ENCODE data around the gene MYO1F.
A peak's percentile ranks its signal among the peaks of the same experiment; 100 is the strongest.

MYO1F gene

DNA sequence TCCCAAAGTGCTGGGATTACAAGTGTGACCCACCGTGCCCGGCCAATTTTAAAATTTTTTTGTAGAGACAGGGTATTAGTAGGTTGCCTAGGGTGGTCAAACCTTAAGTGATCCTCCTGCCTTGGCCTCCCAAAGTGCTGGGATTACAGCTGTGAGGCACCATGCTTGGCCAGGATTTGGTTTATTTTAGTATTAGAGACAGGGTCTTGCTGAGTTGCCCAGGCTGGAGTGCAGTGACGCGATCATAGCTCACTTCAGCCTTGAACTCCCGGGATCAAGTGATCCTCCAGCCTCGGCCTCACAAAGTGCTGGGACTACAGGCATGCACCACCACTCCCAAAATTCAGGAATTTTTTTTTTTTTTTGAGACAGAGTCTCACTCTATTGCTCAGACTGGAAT, 57.9 kb downstream of the MYO1F start:
- no peak overlapping the region for H3K27ac ChIP-seq (replicated peaks)
- H3K27me3 ChIP-seq (ENCODE audit: insufficient read depth, poor library complexity, severe bottlenecking), result no peaks in the 10 kb centered on the region
- no peak for DNase-seq (ENCODE audit: low read depth in 1 of 2, low spot score in 1 of 2)
- TF ChIP-seq, protein P1, sequence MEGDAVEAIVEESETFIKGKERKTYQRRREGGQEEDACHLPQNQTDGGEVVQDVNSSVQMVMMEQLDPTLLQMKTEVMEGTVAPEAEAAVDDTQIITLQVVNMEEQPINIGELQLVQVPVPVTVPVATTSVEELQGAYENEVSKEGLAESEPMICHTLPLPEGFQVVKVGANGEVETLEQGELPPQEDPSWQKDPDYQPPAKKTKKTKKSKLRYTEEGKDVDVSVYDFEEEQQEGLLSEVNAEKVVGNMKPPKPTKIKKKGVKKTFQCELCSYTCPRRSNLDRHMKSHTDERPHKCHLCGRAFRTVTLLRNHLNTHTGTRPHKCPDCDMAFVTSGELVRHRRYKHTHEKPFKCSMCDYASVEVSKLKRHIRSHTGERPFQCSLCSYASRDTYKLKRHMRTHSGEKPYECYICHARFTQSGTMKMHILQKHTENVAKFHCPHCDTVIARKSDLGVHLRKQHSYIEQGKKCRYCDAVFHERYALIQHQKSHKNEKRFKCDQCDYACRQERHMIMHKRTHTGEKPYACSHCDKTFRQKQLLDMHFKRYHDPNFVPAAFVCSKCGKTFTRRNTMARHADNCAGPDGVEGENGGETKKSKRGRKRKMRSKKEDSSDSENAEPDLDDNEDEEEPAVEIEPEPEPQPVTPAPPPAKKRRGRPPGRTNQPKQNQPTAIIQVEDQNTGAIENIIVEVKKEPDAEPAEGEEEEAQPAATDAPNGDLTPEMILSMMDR (IDR thresholded peaks at IDR 0.05; ENCODE audit: insufficient read depth, low read length), result no peak
- peak; percentile 57 for TF ChIP-seq POLR2AphosphoS5 (IDR thresholded peaks at IDR 0.05; ENCODE audit: low read depth)
- H3K4me3 ChIP-seq (replicated peaks; ENCODE audit: insufficient read depth, low read length), result no peak overlapping the region

GRCh38 chr19:8518536-8518935, 58.7 kb downstream of the MYO1F start:
- TF ChIP-seq, protein P2, sequence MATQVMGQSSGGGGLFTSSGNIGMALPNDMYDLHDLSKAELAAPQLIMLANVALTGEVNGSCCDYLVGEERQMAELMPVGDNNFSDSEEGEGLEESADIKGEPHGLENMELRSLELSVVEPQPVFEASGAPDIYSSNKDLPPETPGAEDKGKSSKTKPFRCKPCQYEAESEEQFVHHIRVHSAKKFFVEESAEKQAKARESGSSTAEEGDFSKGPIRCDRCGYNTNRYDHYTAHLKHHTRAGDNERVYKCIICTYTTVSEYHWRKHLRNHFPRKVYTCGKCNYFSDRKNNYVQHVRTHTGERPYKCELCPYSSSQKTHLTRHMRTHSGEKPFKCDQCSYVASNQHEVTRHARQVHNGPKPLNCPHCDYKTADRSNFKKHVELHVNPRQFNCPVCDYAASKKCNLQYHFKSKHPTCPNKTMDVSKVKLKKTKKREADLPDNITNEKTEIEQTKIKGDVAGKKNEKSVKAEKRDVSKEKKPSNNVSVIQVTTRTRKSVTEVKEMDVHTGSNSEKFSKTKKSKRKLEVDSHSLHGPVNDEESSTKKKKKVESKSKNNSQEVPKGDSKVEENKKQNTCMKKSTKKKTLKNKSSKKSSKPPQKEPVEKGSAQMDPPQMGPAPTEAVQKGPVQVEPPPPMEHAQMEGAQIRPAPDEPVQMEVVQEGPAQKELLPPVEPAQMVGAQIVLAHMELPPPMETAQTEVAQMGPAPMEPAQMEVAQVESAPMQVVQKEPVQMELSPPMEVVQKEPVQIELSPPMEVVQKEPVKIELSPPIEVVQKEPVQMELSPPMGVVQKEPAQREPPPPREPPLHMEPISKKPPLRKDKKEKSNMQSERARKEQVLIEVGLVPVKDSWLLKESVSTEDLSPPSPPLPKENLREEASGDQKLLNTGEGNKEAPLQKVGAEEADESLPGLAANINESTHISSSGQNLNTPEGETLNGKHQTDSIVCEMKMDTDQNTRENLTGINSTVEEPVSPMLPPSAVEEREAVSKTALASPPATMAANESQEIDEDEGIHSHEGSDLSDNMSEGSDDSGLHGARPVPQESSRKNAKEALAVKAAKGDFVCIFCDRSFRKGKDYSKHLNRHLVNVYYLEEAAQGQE (IDR thresholded peaks at IDR 0.05; ENCODE audit: insufficient replicate concordance, low read depth), result no peak
- TF ChIP-seq GABPA (IDR thresholded peaks at IDR 0.05; ENCODE audit: low read depth) (no peak), SPI1 (IDR thresholded peaks at IDR 0.05; ENCODE audit: borderline replicate concordance, low read depth) (no peak), POLR2AphosphoS5 (IDR thresholded peaks at IDR 0.05; ENCODE audit: low read depth) (no peak)
- TF ChIP-seq, protein P1 (IDR thresholded peaks at IDR 0.05; ENCODE audit: insufficient read depth, low read length), result no peak
- Histone ChIP-seq H3K4me3 (replicated peaks; ENCODE audit: insufficient read depth, low read length) (no peak overlapping the region), H3K27ac (replicated peaks) (peak overlapping the region; percentile 70), H3K27me3 (ENCODE audit: insufficient read depth, poor library complexity, severe bottlenecking) (no peaks in the 10 kb centered on the region)
- no peak for DNase-seq (ENCODE audit: low read depth in 1 of 2, low spot score in 1 of 2)

DNA sequence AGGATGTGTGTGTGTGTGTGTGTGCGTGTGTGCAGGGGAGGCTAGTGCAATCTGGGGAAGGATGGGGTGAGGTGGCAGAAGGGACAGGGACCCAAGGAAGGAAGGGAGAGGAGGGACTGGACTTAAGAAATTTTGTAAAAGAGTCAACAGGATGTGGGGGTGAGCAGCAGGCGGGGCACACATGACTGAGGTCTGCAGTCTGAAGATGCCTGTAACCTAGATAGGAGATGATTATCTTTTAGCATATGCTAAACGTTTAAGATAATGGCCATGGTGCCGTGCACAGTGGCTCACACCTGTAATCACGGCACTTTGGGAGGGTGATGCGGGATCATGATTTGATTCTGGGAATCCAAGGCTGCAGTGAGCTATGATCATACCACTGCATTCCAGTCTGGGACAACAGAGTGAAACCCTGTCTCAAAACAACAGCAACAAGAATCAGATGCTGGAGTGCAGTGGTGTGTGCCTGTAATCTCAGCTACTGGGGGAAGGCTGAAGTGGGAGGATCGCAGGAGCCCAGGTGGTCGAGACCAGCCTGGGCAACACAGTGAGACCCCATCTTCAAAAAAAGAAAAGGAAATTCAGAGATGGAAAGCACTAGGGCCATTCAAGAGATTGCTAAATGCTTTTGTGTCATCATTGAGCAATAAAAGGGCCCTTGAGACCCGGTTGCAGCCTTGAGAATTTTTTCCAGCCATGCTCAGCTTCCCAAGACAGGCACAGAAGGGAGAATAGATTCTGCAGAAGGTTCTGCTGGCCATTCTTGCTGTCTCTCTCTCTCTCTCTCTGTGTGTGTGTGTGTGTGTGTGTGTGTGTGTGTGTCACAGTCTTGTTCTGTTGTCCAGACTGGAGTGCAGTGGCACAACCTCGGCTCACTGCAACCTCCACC, 59.4 kb downstream of the MYO1F start:
- Histone ChIP-seq H3K27ac (replicated peaks) (peak overlapping the region; percentile 70), H3K27me3 (ENCODE audit: insufficient read depth, poor library complexity, severe bottlenecking) (no peaks in the 10 kb centered on the region), H3K4me3 (replicated peaks; ENCODE audit: insufficient read depth, low read length) (no peak overlapping the region)
- TF ChIP-seq SPI1 (IDR thresholded peaks at IDR 0.05; ENCODE audit: borderline replicate concordance, low read depth), result peak; percentile 30; the same call in 1 of the 2 replicates
- 0 out of 2 replicates have a peak, but pooled peaks have one; percentile 21 for TF ChIP-seq GABPA (IDR thresholded peaks at IDR 0.05; ENCODE audit: low read depth)
- TF ChIP-seq, protein P1 (IDR thresholded peaks at IDR 0.05; ENCODE audit: insufficient read depth, low read length), result no peak
- TF ChIP-seq, protein P2 (IDR thresholded peaks at IDR 0.05; ENCODE audit: insufficient replicate concordance, low read depth), result no peak
- TF ChIP-seq POLR2AphosphoS5 (IDR thresholded peaks at IDR 0.05; ENCODE audit: low read depth), result peak; percentile 86
- peak; percentile 85 to 90 for DNase-seq (ENCODE audit: low read depth in 1 of 2, low spot score in 1 of 2)
